ENCODE measurements around the gene MAGI3. TPM values are rescaled to one million over a fixed set of nuclear protein-coding genes. Genes with fewer than 3 reads are reported as not detected.
"Not testable (repeated sequence)": the region's sequence is repeated elsewhere in the genome, so short reads cannot be mapped to it uniquely, and the experiment has no call there.

MAGI3 gene
- total RNA-seq, 4 donors from 2014 or later: 14.4 to 28.2 (median 24.4) TPM

DNA sequence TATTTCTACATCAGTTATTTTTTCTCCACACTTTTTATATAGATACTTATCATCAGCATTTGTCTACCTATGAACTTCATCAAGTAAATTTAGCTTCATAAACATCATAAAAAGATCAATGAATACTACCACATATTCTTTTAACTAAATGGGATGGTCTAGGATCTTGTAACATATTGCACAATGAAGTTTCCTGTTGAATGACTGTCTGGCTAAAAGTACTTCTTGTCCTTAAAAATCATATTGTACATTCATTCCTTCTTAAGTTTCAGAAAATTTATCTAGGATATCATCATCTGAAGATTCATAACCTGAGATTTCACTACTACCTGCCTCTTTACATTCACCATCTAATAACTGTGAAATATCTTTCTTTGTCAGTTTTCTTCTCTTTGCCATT lies 69.0 kb downstream of the MAGI3 start:
- H3K9me3 ChIP-seq: no peaks in the 10 kb centered on the region
- intact Hi-C loops (cut with DNase I): no loop called here
- peaks cover 0 to 37% (median 5%) of the 10 kb centered on the region in 3 donors for H3K4me1 ChIP-seq
- TF ChIP-seq CTCF (IDR thresholded peaks at IDR 0.05): no peak
- no peak for TF ChIP-seq POLR2A (IDR thresholded peaks at IDR 0.05)
- no peak overlapping the region for H3K27ac ChIP-seq
- H3K36me3 ChIP-seq: no peaks in the 10 kb centered on the region
- DNase-seq: no peak
- H3K4me3 ChIP-seq: no peak overlapping the region
- H3K27me3 ChIP-seq: no peaks in the 10 kb centered on the region

DNA sequence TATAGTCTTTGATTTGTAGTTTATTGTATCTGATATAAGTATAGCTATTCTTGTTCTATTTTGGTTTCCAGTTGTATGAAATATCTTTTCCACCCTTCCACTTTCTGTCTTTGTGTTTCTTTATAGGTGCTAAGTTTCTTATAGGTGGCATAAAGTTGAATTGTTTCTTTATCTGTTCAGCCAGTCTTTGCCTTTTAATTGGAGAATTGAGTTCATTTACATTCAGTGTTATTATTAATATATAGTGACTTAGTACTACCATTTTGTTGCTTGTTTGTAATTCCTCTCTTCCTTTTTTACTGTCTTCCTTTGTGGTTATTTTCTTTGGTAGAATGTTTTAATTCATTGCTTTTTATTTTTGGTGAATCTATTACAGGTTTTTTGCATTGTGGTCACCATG lies 77.7 kb downstream of the MAGI3 start:
- TF ChIP-seq POLR2A (IDR thresholded peaks at IDR 0.05) (no peak), CTCF (IDR thresholded peaks at IDR 0.05) (no peak)
- intact Hi-C loops (cut with DNase I): no loop called here
- no peak for DNase-seq
- Histone ChIP-seq H3K4me1 (no peaks in the 10 kb centered on the region), H3K9me3 (peaks cover 0 to 13% (median 4%) of the 10 kb centered on the region in 3 donors), H3K4me3 (no peak overlapping the region), H3K27me3 (no peaks in the 10 kb centered on the region), H3K27ac (no peak overlapping the region), H3K36me3 (no peaks in the 10 kb centered on the region)

- H3K4me1 ChIP-seq; H3K27me3 ChIP-seq; DNase-seq; H3K4me3 ChIP-seq; H3K36me3 ChIP-seq; H3K27ac ChIP-seq; intact Hi-C loops (cut with DNase I): not testable (repeated sequence)
- 85 to 86% methylated on average over 4 to 9 of the region's 10 CpGs for WGBS, 2 donors
- H3K9me3 ChIP-seq: peaks cover 0 to 38% (median 18%) of the 10 kb centered on the region in 3 donors
Observed at GRCh38 chr1:113478427-113479195, 88.3 kb downstream of the MAGI3 start.

DNA sequence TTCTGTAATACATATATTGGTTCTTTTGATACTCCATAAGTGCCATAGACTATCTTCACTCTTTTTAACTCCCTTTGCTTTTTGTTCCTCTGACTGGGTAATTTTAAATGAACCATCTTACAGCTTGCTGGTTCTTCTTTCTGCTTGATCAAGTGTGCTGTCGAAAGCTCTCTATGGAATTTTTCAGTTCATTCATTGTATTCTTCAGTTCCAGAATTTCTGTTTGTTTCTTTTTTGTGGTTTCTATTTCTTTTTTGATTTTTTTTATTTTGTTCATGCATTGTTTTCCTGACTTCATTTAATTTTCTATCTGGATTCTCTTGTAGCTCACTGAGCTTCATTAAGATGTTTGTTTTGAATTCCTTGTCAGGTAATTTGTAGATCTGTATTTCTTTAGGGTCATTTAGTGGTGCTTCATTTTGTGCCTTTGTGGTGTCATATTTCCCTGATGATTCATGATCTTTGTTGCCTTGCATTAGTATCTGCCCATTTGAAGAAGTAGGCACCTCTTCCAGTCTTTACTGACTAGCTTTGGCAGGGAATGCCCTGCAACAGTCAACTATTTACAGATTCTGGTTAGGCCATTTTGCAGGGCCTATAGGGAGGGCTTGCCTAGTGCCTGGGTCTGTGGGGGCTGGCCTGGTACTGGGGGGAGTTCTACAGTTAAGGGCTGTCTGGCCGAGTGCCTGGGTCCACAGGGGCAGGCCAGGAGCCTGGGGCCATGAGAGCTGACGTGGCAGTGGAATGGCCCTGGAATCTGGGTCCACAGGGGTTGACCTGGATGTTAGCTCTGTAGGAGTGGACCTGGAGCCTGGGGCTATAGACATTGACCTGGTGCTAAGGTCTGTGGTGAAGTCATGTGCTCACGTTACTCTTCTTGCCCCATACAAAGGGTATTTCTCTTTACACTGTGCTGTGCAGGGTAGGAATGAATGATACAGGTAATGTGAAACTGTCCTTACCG lies 89.7 kb downstream of the MAGI3 start:
- Histone ChIP-seq H3K27me3 (no peaks in the 10 kb centered on the region), H3K4me1 (no peaks in the 10 kb centered on the region), H3K27ac (no peak overlapping the region), H3K4me3 (no peak overlapping the region), H3K9me3 (peaks cover 0 to 33% (median 18%) of the 10 kb centered on the region in 3 donors), H3K36me3 (no peaks in the 10 kb centered on the region)
- TF ChIP-seq POLR2A (IDR thresholded peaks at IDR 0.05): no peak
- TF ChIP-seq CTCF (IDR thresholded peaks at IDR 0.05): no peak
- 74 to 82% methylated on average over 4 to 5 of the region's 5 CpGs for WGBS, 2 donors
- intact Hi-C loops (cut with DNase I): no loop called here
- DNase-seq: no peak

- H3K4me3 ChIP-seq; H3K36me3 ChIP-seq; DNase-seq; H3K27ac ChIP-seq; H3K27me3 ChIP-seq; intact Hi-C loops (cut with DNase I); H3K4me1 ChIP-seq: not testable (repeated sequence)
- WGBS, 2 donors: 77 to 89% methylated on average over 3 of the region's 3 CpGs
- peaks cover 0 to 11% (median 7%) of the 10 kb centered on the region in 3 donors for H3K9me3 ChIP-seq
Observed at GRCh38 chr1:113485131-113485530, 94.8 kb downstream of the MAGI3 start.
